Esophagus (tissue), 2 donors: ENCODE measurements around the gene HIVEP3. TPM values are rescaled to one million over a fixed set of nuclear protein-coding genes. Genes with fewer than 3 reads are reported as not detected.

Experiments
- H3K27ac ChIP-seq, 2 donors: one replicate each; pipeline ENCODE4 v1.5.1; 2013; ENCODE audit warnings: low read depth in 2 of 2, mild to moderate bottlenecking in 2 of 2, inconsistent platforms in 1 of 2, low read length in 1 of 2, moderate library complexity in 1 of 2
- H3K27me3 ChIP-seq, 2 donors: one replicate each; pipeline ENCODE4 v1.6.1; 2013; ENCODE audit warnings: low read length in 2 of 2, control low read depth in 1 of 2, mild to moderate bottlenecking in 1 of 2; ENCODE audit not compliant: insufficient read depth in 2 of 2, control insufficient read depth in 1 of 2
- H3K36me3 ChIP-seq, 2 donors: one replicate each; pipeline ENCODE4 v1.6.1; 2013; ENCODE audit warnings: low read length in 1 of 2; ENCODE audit not compliant: control insufficient read depth in 2 of 2, insufficient read depth in 2 of 2
- H3K4me1 ChIP-seq, 2 donors: one replicate each; pipeline ENCODE4 v1.6.1; 2013; ENCODE audit warnings: low read length in 1 of 2; ENCODE audit not compliant: control insufficient read depth in 2 of 2, insufficient read depth in 2 of 2
- H3K4me3 ChIP-seq, 2 donors: one replicate each; pipeline ENCODE4 v1.5.1; 2013; ENCODE audit warnings: low read length in 2 of 2, mild to moderate bottlenecking in 2 of 2, low read depth in 1 of 2, moderate library complexity in 1 of 2
- H3K9me3 ChIP-seq, 2 donors: one replicate each; pipeline ENCODE4 v1.6.1; 2013; ENCODE audit warnings: mild to moderate bottlenecking in 2 of 2, low read depth in 1 of 2, low read length in 1 of 2, moderate library complexity in 1 of 2; ENCODE audit not compliant: control insufficient read depth in 2 of 2, insufficient read depth in 1 of 2
- WGBS, 2 donors: extraction: QIAGEN DNeasy Blood & Tissue Kit; methylation state at CpG; one replicate each; pipeline ENCODE4 v1.1.7; 2013; 5-methylcytosine and 5-hydroxymethylcytosine counted together
- polyA plus RNA-seq, 2 donors: library from polyadenylated mRNA; stranded (reverse); fragments of 200-250 nt; gene quantifications; one replicate each; pipeline ENCODE4 v1.2.3, GENCODE V29; 2013
- donor health status: healthy with polysubstance abuse.
- donor health status: Bipolar disorder and iron deficiency.

HIVEP3 gene
- polyA plus RNA-seq, 2 donors = 2.7 to 10.0 TPM

DNA sequence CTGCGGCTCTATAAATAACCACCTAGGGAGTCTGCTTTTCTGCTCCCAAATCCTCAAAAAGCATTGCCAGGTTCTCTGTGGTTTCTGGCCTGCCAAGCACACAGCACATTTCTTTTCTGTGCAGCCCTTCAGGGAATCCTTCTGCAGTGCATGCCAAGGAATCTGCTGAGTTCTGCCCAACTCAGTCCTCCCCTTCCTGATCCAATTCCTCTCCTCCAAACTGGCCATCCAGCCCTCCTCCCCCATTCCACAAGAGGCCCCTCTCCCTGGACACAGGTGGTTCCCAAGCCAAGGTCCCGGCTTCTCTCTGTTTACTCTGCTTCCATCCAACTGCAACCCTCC, 61.8 kb downstream of the HIVEP3 start:
- no peak overlapping the region for H3K4me3 ChIP-seq
- no peaks in the 10 kb centered on the region for H3K9me3 ChIP-seq
- no peaks in the 10 kb centered on the region for H3K36me3 ChIP-seq
- H3K27me3 ChIP-seq = no peaks in the 10 kb centered on the region
- no peak overlapping the region for H3K27ac ChIP-seq
- 38 to 52% methylated on average over 2 of the region's 2 CpGs for WGBS, 2 donors
- H3K4me1 ChIP-seq = peaks cover 3 to 4% of the 10 kb centered on the region in 2 donors

DNA sequence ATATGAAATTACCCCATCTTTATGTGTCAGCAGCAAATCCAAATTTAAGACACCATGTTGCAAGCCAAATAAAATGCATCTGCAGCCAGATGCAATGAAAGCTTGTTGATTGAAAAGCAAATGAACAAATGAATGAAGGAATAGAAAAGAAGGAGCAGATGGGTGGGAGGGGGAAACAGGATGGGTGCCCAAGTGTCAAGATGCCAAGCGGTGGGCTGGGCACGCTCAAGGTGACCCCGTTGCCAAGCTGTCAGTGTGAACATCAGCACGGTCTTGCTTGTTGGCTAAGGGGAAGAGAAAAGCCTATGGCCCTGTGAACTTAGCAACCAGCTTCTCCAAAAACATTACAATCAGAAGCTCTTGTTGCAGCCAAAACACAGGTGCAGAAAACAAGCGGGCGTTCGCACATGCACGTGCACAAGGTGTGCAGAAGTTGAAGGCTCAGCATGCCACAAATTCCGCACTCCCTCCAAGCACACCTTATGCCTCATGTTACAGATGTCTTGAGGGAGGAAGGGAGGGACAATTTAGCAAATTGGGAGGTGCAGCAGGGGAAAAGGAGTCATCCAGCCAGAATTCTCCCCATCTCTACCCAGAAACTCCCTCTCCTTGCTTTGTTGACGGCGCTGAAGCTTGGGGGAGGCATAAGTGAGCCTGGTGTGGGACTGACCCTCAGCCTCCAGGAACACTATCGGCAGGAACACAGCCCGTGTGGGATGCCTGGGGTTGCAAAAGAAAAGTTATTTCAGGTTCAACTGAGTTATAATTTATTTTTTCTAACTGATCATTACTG, 62.4 kb downstream of the HIVEP3 start:
- Histone ChIP-seq H3K4me3 (no peak overlapping the region), H3K27ac (no peak overlapping the region), H3K9me3 (no peaks in the 10 kb centered on the region), H3K36me3 (no peaks in the 10 kb centered on the region), H3K4me1 (peaks cover 3 to 4% of the 10 kb centered on the region in 2 donors), H3K27me3 (no peaks in the 10 kb centered on the region)
- 56 to 64% methylated on average over 13 of the region's 13 CpGs for WGBS, 2 donors

DNA sequence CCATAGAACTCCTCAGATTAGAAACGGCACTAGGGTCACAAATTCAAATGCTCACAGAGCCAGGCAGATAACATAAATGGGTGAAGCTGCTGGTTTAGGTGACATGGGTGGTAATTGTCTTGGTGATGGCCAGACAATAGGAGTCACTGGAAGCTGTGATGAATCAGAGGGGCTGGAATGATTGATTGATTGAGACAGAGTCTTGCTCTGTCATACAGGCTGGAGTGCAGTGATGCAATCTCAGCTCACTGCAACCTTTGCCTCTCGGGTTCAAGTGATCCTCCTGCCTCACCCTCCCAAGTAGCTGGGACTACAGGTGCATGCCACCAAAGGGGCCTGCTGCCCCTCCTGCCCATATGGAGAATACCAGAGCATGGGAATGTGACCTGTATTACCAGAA, 63.0 kb downstream of the HIVEP3 start:
- H3K9me3 ChIP-seq = no peaks in the 10 kb centered on the region
- no peaks in the 10 kb centered on the region for H3K36me3 ChIP-seq
- 66 to 85% methylated on average over 2 of the region's 2 CpGs for WGBS, 2 donors
- H3K4me1 ChIP-seq = peaks cover 3 to 4% of the 10 kb centered on the region in 2 donors
- no peaks in the 10 kb centered on the region for H3K27me3 ChIP-seq
- no peak overlapping the region for H3K4me3 ChIP-seq
- no peak overlapping the region for H3K27ac ChIP-seq

DNA sequence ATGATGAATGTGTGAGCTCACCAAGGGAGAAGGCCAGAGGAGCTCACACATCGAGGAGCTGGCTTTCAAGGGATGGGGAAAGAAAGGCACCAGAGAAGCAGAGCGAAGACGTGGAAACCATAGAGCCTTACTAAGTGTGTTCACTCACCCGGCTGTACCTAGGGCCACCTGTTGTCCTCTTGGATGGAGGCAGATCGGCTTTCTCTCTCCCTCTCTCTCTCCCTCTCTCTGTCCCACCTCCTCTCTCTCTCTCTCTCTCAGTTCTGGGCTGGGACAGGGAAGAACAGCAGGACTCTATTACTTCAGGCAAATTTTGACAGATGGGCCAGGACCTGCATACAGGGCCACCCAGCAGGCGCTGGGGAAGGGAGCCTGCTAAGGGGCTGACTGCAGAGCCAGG, 64.8 kb downstream of the HIVEP3 start:
- H3K4me3 ChIP-seq = no peak overlapping the region
- H3K27ac ChIP-seq = no peak overlapping the region
- no peaks in the 10 kb centered on the region for H3K9me3 ChIP-seq
- no peaks in the 10 kb centered on the region for H3K36me3 ChIP-seq
- H3K4me1 ChIP-seq = peaks cover 3 to 4% of the 10 kb centered on the region in 2 donors
- no peaks in the 10 kb centered on the region for H3K27me3 ChIP-seq
- WGBS, 2 donors = 88 to 91% methylated on average over 6 of the region's 6 CpGs

DNA sequence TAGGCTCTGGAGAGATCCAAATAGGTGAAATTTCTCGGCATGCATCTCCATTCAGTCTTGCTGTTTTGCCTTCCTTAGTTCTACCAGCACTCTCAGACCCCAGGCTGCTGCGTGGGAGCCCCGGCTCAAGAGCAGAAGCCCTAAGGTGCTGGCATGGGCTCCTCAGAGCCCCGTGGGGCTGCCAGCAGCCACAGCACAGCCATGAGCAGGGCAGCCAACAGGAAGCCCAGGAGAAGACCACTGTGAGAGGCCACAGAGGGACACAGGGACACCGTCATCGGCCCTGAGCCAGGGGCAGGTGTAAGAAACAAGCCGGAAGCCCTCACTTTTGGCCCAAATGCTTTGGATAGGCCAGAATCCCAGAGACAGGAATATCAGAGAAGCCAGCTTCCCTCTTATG, 66.6 kb downstream of the HIVEP3 start:
- 94 to 96% methylated on average over 7 of the region's 7 CpGs for WGBS, 2 donors
- no peak overlapping the region for H3K4me3 ChIP-seq
- no peaks in the 10 kb centered on the region for H3K36me3 ChIP-seq
- H3K27me3 ChIP-seq = no peaks in the 10 kb centered on the region
- no peak overlapping the region for H3K27ac ChIP-seq
- H3K4me1 ChIP-seq = peaks cover 3 to 4% of the 10 kb centered on the region in 2 donors
- no peaks in the 10 kb centered on the region for H3K9me3 ChIP-seq

DNA sequence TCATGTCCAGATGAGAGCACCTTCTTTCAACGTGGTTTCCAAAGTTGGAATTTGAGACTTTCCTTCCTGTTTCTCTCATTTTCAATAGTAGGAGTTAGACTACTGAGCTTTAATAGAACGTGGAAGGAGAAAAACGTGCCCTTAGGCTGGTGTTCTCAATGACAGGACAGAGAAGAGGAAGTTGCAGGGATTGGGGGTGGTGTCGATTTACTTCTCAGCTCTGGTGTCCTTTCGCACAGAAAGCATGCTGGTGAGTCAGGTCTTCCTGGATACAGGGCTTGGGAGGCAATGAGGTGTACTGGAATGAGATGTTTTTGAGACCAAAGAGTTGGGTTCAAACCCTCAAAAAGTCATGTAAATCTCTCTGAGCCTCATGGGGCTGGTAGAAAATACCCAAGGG, 67.1 kb downstream of the HIVEP3 start:
- Histone ChIP-seq H3K27me3 (no peaks in the 10 kb centered on the region), H3K36me3 (no peaks in the 10 kb centered on the region), H3K4me1 (peaks cover 0 to 4% of the 10 kb centered on the region in 2 donors), H3K4me3 (no peak overlapping the region), H3K27ac (no peak overlapping the region), H3K9me3 (no peaks in the 10 kb centered on the region)
- 64 to 75% methylated on average over 5 of the region's 5 CpGs for WGBS, 2 donors

DNA sequence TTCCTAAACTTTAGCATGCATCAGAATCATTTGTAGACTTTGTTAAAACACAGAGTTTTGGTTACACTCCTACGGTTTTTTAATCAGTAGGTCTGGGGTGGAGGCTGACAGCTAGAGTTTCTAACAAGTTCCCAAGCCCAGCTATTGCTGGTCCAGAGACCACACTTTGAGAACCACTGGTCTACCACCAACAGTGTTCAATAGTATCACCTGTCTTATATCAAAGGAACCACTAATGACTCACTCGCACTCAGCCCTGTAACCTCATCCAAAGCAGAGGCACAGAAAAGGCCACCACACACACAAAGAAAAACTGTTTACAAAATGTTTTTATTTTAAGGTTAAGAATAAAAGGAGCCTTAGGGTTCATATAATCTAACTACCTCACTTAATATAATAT, 68.7 kb downstream of the HIVEP3 start:
- Histone ChIP-seq H3K36me3 (no peaks in the 10 kb centered on the region), H3K9me3 (no peaks in the 10 kb centered on the region), H3K4me1 (no peaks in the 10 kb centered on the region), H3K4me3 (no peak overlapping the region), H3K27ac (no peak overlapping the region), H3K27me3 (no peaks in the 10 kb centered on the region)
- 61 to 84% methylated on average over 2 of the region's 2 CpGs for WGBS, 2 donors

DNA sequence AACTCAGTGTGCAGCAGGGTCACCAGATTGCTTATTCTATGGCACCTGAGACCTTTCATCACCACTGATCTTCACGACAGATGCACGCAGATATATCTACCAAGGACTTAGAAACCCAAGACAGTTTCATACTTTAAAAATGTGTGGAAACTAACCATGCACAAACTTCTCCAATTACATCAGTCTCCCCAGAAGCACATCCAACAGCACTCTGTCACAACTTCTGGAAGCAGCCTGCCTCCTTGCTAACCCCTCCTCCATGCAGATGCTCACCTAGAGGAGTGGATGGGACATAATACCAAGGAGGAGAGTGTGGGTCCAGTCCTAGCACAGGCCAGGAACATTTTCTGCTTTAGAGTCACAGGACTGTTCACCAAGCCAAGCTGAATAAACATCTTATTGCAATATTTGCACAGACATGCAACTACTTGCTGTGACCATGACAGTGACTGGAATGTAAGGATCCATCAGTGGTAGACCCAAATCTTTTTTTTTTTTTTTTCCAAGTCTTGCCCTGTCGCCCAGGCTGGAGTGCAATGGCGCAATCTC, 69.4 kb downstream of the HIVEP3 start:
- no peaks in the 10 kb centered on the region for H3K27me3 ChIP-seq
- no peaks in the 10 kb centered on the region for H3K36me3 ChIP-seq
- H3K9me3 ChIP-seq = no peaks in the 10 kb centered on the region
- H3K4me1 ChIP-seq = no peaks in the 10 kb centered on the region
- H3K27ac ChIP-seq = no peak overlapping the region
- no peak overlapping the region for H3K4me3 ChIP-seq
- 75 to 83% methylated on average over 4 of the region's 4 CpGs for WGBS, 2 donors

DNA sequence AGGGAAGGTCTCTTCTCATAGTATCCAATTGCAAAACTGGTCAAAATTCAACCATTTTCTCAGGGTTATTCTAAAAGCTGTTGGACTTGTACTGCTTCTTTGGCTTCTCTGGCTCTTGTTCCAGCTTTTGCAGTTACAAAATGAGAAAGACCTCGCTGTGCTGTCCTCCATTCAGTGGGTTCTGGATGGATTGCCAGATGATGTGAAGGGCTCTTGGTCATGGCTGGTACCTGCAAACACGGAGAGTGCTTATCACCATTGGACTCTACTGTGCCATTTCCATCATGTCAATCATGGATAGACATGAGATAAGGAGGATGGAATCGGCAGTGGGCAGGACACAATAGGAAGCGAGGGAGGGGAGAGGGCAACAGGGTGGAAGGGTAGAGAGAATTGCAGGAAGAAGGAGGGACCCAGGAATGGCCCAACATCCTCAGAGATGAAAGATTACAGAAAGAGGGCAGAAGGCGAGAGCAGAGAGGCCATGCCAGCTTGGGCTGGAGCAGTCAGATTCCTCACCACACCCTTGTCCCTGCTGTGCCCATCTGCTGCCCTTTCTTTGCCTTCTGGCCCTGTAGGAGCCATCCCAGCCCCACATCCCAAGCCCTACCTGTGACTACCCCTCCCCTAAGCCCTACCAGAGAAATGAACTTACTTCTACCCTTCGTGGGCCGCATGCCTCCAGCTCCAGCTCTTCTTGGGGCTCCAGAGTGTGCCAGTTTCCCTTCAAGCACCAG, 70.3 kb downstream of the HIVEP3 start:
- Histone ChIP-seq H3K9me3 (no peaks in the 10 kb centered on the region), H3K4me3 (no peak overlapping the region), H3K36me3 (no peaks in the 10 kb centered on the region), H3K4me1 (no peaks in the 10 kb centered on the region), H3K27me3 (no peaks in the 10 kb centered on the region), H3K27ac (no peak overlapping the region)
- 90 to 92% methylated on average over 7 of the region's 7 CpGs for WGBS, 2 donors
